Measurements from ENCODE around the gene ZFR.
"Not testable (repeated sequence)": the region's sequence is repeated elsewhere in the genome, so short reads cannot be mapped to it uniquely, and the experiment has no call there.

ZFR gene

DNA sequence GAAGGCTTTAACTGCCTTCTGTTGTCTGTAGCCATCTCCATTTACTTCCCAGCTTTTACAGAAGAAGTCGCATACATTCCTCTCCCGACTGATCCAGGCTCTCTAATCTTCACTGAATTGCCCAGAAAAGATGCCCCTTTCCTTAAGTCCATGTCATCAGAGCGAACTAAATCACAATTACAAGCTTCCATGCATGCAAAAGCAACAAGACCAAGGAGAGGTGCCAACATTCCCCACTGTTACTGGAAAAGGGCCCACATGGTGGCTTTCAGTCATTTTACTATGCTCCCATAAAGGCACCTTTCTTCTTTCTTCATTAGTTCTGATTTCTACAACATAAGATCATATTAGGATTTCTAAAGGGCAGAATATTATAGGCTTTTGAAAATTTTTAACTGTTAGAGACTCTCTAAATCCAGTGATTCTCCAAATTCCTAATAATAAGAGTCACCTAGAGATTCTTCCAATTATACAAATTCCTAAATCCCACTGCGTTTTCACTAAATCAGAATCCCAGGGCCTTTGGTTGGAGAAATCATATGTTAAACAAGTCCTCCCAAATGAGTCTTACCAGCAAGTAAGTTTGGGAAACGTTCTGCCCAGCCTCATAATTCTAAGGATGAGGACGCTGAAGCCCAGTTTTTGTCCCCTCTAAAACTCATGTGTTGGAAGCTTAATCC lies 17.0 kb upstream of the ZFR start:
- H3K36me3 Mint-ChIP-seq (ENCODE audit: low read depth): no peaks in the 10 kb centered on the region
- H3K4me3 Mint-ChIP-seq: no peak overlapping the region
- no peaks in the 10 kb centered on the region for H3K9me3 Mint-ChIP-seq
- no peaks in the 10 kb centered on the region for H3K27me3 Mint-ChIP-seq
- no peak overlapping the region for H3K27ac Mint-ChIP-seq
- H3K4me1 Mint-ChIP-seq (ENCODE audit: low read depth): peaks cover 18% of the 10 kb centered on the region

DNA sequence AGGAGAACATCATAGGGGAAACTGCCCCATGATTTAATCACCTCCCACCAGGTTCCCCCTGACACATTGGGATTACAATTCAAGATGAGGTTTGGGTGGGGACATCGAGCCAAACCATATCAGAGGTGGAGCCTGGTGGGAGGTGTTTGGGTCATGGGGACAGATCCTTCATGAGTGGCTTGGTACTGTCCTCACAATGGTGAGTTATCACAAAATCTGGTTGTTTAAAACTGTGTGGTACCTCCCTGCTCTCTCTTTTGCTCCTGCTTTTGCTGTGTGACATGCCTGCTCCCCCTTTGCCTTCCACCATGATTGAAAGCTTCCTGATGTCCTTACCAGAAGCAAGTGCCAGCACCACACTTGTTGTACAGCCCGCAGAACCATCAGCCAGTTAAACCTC lies 16.2 kb upstream of the ZFR start:
- Mint-ChIP-seq H3K27ac (no peak overlapping the region), H3K9me3 (no peaks in the 10 kb centered on the region), H3K27me3 (no peaks in the 10 kb centered on the region), H3K4me3 (no peak overlapping the region), H3K36me3 (ENCODE audit: low read depth) (no peaks in the 10 kb centered on the region), H3K4me1 (ENCODE audit: low read depth) (peaks cover 18% of the 10 kb centered on the region)

DNA sequence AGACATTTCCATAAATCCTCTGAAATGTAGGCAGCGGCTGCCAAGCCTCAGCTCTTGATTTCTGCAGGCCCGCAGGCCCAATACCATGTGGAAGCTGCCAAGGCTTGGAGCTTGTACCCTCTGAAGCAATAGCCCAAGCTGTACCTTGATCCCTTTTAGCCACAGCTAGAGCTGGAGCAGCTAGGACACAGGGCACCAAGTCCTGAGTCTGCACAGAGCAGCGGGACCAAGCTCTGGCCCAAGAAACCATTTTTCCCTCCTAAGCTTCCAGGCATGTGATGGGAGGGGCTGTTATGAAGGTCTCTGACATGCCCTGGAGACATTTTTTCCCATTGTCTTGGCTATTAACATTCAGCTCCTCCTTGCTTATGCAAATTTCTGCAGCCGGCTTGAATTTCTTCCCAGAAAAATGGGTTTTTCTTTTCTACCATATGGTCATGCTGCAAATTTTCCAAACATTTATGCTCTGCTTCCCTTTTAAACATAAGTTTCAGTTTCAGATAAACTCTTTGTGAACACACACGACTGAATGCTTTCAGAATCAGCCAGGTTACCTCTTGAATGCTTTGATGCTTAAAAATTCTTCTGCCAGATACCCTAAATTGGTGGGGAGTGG lies 14.4 kb upstream of the ZFR start:
- no peaks in the 10 kb centered on the region for H3K36me3 Mint-ChIP-seq (ENCODE audit: low read depth)
- peaks cover 4% of the 10 kb centered on the region for H3K27me3 Mint-ChIP-seq
- H3K27ac Mint-ChIP-seq: no peak overlapping the region
- H3K4me1 Mint-ChIP-seq (ENCODE audit: low read depth): peaks cover 18% of the 10 kb centered on the region
- no peak overlapping the region for H3K4me3 Mint-ChIP-seq
- H3K9me3 Mint-ChIP-seq: no peaks in the 10 kb centered on the region

DNA sequence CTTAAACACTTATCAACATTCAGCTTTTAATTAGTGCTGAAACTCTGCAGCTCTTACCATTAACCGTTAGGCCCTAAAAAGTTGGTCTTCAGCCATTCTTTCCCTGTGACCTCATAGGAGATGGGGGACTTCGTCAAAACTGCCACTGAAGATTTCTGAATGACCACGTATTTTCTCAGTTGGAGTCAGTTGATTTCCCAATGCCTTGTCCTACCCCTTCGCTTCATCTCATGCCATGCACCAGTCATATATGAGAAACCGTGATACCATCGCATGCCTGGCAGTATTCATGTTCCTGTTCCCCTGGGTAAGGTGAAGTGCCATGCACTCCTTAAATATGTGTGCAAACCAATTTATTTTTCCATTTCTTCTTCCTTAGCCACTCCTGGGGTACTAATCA lies 10.8 kb upstream of the ZFR start:
- Mint-ChIP-seq H3K9me3 (no peaks in the 10 kb centered on the region), H3K27ac (no peak overlapping the region), H3K27me3 (peaks cover 8% of the 10 kb centered on the region), H3K4me3 (no peak overlapping the region), H3K4me1 (ENCODE audit: low read depth) (no peaks in the 10 kb centered on the region), H3K36me3 (ENCODE audit: low read depth) (no peaks in the 10 kb centered on the region)

DNA sequence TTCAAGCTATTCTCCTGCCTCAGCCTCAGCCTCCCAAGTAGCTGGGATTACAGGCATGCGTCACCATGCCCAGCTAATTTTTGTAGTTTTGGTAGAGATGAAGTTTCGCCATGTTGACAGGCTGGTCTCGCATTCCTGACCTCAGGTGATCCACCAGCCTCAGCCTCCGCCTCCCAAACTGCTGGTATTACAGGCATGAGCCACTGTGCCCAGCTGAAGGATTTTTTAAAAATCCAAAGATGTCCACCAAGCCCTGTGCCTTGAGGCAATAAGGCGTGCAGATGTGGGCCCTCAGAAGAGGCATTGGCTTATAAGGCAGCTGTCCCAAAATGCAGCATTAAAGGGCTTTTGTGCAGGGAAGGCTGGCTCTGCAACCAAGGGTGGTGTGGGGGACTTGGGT lies 10.3 kb upstream of the ZFR start:
- Mint-ChIP-seq H3K27me3 (peaks cover 8% of the 10 kb centered on the region), H3K4me1 (ENCODE audit: low read depth) (no peaks in the 10 kb centered on the region), H3K4me3 (no peak overlapping the region), H3K27ac (no peak overlapping the region), H3K9me3 (no peaks in the 10 kb centered on the region), H3K36me3 (ENCODE audit: low read depth) (no peaks in the 10 kb centered on the region)

DNA sequence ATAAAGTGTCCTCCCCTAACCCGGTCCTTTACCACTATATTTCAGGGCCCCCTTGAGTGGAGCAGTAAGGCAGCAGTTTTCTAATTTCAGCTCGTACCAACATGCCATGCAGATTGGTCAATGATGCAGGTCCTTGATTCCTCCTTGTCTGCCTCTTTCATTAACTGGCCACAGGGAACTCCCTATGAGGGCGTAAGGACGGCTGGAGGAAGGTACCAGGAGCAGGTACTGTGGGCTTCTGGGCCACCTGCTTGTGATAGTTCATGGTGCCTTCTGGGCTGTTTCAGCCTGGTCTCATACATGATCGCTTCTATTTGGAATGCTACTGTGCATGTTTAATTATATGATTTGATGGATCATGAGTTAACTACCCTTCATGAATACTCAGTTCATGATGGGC lies 9.4 kb upstream of the ZFR start:
- Mint-ChIP-seq H3K36me3 (ENCODE audit: low read depth) (no peaks in the 10 kb centered on the region), H3K27ac (no peak overlapping the region), H3K4me3 (no peak overlapping the region), H3K9me3 (no peaks in the 10 kb centered on the region), H3K4me1 (ENCODE audit: low read depth) (no peaks in the 10 kb centered on the region), H3K27me3 (peaks cover 8% of the 10 kb centered on the region)

DNA sequence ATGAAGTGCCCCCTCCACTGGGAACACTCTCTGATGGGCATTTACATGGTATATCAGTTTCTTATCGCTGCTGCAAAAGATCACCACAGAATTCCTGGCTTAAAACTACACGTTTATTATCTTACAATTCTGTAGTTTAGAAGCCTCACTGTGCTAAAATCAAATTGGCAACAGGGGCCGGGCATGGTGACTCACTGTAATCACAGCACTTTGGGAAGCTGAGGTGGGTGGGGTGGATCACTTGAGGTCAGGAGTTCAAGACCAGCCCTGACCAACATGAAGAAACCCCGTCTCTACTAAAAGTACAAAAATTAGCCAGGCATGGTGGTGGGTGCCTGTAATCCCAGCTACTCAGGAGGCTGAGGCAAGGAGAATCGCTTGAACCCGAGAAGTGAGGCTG lies 7.8 kb upstream of the ZFR start:
- H3K27me3 Mint-ChIP-seq; H3K36me3 Mint-ChIP-seq (ENCODE audit: low read depth); H3K9me3 Mint-ChIP-seq: not testable (repeated sequence)

DNA sequence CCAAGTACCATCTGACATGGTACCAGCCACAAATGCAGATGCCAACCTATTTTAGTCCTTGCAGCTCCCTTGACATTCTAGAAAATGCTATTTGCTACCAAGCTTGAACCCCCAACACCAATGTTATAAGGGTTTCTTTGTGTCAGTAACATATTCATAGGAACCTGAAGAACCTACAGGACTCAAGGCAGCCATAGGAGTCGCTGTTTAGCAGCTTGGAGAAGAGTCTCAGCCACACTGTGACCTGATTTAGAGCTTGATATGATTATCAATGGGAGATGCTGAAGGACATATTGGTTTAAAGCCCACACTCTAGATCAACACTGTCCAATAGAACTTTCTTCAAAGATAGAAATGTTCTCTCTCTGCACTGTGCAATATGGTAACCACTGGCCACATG lies 6.4 kb upstream of the ZFR start:
- no peaks in the 10 kb centered on the region for H3K9me3 Mint-ChIP-seq
- peaks cover 8% of the 10 kb centered on the region for H3K4me1 Mint-ChIP-seq (ENCODE audit: low read depth)
- peaks cover 8% of the 10 kb centered on the region for H3K27me3 Mint-ChIP-seq
- H3K36me3 Mint-ChIP-seq (ENCODE audit: low read depth): no peaks in the 10 kb centered on the region
- no peak overlapping the region for H3K4me3 Mint-ChIP-seq
- no peak overlapping the region for H3K27ac Mint-ChIP-seq

More for the DNA sequence above, 7.8 kb upstream of the ZFR start:
- not testable (repeated sequence) for H3K4me3 Mint-ChIP-seq; H3K27ac Mint-ChIP-seq; H3K4me1 Mint-ChIP-seq (ENCODE audit: low read depth)

DNA sequence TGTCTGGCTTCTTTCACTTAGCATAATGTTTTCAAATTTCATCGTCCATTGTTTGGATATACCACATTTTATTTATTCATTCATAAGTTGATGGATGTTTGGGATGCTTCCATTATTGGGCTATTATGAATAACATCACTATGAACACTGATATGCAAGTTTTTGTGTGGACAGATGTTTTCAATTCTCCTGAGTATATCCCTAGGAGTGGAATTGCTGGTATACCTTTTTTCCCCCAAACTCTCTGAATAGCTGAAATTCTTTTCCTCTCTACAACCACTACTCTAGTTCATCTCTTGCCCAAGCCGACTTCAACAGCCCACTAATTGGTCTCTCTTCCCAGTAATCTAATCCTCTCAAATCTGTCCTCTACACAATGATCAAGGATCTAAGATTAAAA lies 4.7 kb upstream of the ZFR start:
- H3K9me3 Mint-ChIP-seq: no peaks in the 10 kb centered on the region
- peaks cover 20% of the 10 kb centered on the region for H3K4me1 Mint-ChIP-seq (ENCODE audit: low read depth)
- H3K27ac Mint-ChIP-seq: no peak overlapping the region
- H3K4me3 Mint-ChIP-seq: no peak overlapping the region
- no peaks in the 10 kb centered on the region for H3K36me3 Mint-ChIP-seq (ENCODE audit: low read depth)
- H3K27me3 Mint-ChIP-seq: peaks cover 4% of the 10 kb centered on the region

DNA sequence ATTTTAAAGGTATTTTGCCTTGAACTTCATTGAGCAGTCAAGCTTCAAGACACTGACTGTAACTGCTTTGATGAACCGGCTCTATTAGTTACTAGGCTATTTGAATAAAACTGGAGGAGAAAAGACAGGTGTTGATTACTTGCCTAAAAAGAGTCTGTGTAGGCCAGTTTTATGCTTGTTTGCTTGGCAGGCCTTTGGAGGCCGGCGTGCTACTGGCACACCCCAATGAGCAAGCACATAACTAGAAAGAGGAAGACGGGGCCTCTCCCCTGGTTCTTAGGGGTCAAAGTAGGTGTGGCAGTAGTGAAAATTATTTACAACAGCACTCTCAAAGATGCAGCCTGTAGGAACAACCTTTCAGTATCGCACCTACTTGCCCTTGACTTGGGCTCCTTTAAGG lies 2.1 kb upstream of the ZFR start:
- Mint-ChIP-seq H3K27me3 (no peaks in the 10 kb centered on the region), H3K27ac (no peak overlapping the region), H3K9me3 (no peaks in the 10 kb centered on the region), H3K4me3 (no peak overlapping the region), H3K36me3 (ENCODE audit: low read depth) (peaks cover 19% of the 10 kb centered on the region), H3K4me1 (ENCODE audit: low read depth) (peaks cover 40% of the 10 kb centered on the region)

DNA sequence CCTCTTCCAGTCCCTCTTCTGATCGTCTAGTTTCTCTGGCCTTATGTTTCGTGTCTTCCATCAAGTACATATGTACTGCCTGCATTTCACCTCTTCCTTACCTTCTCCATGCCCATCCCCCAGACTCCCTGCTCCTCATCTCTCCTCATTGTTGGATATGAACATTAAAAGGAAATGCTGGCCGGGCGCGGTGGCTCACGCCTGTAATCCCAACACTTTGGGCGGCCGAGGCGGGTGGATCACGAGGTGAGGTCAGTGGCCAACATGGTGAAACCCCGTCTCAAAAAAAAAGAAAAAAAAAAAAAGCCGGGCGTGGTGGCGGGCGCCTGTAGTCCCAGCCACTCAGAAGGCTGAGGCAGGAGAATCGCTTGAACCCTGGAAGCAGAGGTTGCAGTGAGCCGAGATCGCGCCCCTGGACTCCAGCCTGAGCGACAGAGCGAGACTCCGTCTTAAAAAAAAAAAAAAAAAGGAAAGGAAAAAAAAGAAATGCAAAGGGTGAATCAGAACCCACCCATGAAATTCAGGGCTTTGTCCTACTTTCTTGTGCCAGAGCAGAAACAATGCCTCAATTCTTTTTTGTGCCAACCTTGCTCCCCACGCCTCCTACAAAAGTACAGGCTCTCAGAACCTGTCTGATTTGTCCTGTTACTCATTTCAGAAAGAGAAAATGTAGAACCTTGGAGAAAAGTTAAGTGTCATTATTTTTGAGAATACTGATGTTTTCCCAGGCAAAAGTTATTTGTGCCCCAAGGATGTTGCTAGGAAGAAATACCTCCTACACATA lies 1.5 kb upstream of the ZFR start:
- Mint-ChIP-seq H3K27ac (peak overlapping the region; percentile 76), H3K9me3 (no peaks in the 10 kb centered on the region), H3K4me1 (ENCODE audit: low read depth) (peaks cover 44% of the 10 kb centered on the region), H3K4me3 (peak overlapping the region; percentile 35), H3K36me3 (ENCODE audit: low read depth) (peaks cover 24% of the 10 kb centered on the region), H3K27me3 (no peaks in the 10 kb centered on the region)

DNA sequence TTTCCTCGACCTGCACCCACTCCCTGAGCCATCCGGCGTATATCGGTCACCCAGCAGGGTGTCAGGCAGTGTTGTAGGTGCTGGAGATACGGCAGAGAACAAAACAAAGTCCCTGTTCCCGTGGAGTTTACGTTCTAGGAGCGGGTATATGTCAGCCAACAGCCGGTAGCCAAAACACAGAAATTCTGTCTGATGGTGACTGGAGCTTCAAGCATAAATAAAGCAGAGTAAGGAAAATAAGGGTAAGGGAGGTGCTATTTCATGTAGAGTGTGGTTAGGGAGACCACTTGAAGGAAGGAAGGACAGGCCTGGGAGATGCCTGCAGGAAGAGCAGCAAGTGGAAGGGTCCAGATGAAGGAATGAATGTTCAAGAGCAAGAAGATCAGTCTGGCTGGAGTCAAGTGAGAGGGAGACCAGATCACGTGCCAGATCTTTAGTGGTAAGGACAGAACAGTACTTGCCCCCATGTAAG lies 783 bp upstream of the ZFR start:
- no peaks in the 10 kb centered on the region for H3K27me3 Mint-ChIP-seq
- H3K27ac Mint-ChIP-seq: peak overlapping the region; percentile 88
- peak overlapping the region; percentile 85 for H3K4me3 Mint-ChIP-seq
- peaks cover 44% of the 10 kb centered on the region for H3K4me1 Mint-ChIP-seq (ENCODE audit: low read depth)
- peaks cover 24% of the 10 kb centered on the region for H3K36me3 Mint-ChIP-seq (ENCODE audit: low read depth)
- no peaks in the 10 kb centered on the region for H3K9me3 Mint-ChIP-seq

DNA sequence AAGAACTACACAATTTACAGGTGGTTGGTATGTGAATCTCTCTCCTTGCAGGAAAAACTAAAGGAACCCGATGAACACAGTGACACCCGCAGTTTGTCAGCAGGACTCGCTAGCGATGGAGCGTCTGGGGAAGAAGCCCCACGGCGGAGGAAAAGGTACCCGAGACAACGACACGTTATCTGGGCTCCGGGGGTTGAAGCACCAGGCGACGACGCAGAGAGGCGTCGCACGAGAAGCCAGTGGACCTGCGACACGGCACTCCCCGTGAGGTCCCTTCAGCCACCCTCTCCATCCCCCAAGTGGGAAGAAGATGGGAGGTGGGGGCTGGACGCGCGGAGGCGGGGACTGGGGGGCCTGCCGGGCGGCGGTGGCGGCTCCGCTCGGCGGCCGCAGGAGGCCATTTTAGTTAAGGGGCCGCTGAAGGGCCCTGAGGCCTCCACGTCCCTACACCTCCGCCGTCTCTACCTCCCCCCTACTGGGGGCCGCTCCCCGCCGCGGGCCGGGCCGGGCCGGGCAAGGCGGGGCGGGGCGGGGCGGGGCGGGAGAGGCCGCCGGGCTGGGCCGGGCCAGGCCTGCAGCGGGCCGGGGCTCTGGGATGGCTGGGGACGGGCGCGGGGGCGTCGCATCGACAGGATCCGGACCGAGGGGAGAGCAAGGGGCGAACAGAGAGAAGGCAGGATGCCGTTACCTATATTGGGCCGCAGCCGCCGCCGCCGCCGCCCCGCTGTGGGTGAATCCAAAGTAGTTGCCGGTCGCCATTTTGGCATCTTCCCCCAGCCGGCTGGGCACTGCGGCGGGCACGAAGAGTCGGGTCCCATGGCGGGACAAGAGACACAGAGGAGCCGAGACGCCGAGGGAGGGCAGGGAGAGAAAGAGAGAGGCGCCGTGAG lies 754 bp downstream of the ZFR start:
- peaks cover 58% of the 10 kb centered on the region for H3K4me1 Mint-ChIP-seq (ENCODE audit: low read depth)
- H3K9me3 Mint-ChIP-seq: no peaks in the 10 kb centered on the region
- H3K27ac Mint-ChIP-seq: peak overlapping the region; percentile 97
- peak overlapping the region; percentile 99 for H3K4me3 Mint-ChIP-seq
- no peaks in the 10 kb centered on the region for H3K27me3 Mint-ChIP-seq
- peaks cover 27% of the 10 kb centered on the region for H3K36me3 Mint-ChIP-seq (ENCODE audit: low read depth)

DNA sequence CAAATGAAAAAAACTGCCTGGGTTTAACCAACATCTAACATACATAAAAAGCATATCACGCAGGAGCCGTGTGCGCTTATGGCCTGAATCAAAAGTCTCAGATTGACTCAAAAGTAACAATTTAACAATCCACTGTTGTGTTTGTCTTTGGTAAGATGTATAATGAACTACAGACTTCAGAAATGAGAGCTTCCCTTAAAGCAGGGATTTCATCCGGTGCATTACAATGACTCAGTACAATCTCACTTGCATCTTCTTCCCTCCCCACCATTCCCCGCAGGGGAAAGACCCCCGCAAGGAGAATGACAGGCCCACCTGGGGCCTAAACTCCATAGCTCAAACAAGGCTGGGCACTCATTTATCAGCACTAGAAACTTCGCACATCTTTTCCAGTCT lies 1.4 kb downstream of the ZFR start:
- Mint-ChIP-seq H3K4me1 (ENCODE audit: low read depth) (peaks cover 62% of the 10 kb centered on the region), H3K36me3 (ENCODE audit: low read depth) (peaks cover 31% of the 10 kb centered on the region), H3K9me3 (no peaks in the 10 kb centered on the region), H3K4me3 (peak overlapping the region; percentile 99), H3K27ac (peak overlapping the region; percentile 97), H3K27me3 (no peaks in the 10 kb centered on the region)
